HepG2 (cell line): ENCODE measurements around the gene RASD1.

Experiments used
- GTF2F1 ChIP-seq: fragments of 150-350 bp; IDR thresholded peaks from 2 replicates; pipeline ENCODE4 v1.6.1; 2014; ENCODE audit warnings: low read length
- KDM5A ChIP-seq: fragments of 200-600 bp; sonication (generic); IDR thresholded peaks from 2 replicates; pipeline ENCODE4 v1.7.0; 2018; ENCODE audit warnings: antibody characterized with exemption, mild to moderate bottlenecking, low read length, borderline replicate concordance
- KLF13 ChIP-seq: sonication (generic); formaldehyde crosslinking; IDR thresholded peaks from 2 replicates; pipeline ENCODE4 v1.4.0; 2020; ENCODE audit warnings: mild to moderate bottlenecking, missing genetic modification reagents
- POLR2AphosphoS5 ChIP-seq: IDR thresholded peaks from 2 replicates; pipeline ENCODE4 v1.6.1; 2012; ENCODE audit warnings: low read depth, low read length
- RELA ChIP-seq: sonication (generic); formaldehyde crosslinking; IDR thresholded peaks from 2 replicates; pipeline ENCODE4 v1.4.0; 2020; ENCODE audit warnings: missing genetic modification reagents
- SIN3A ChIP-seq: IDR thresholded peaks from 2 replicates; pipeline ENCODE4 v1.6.1; 2011; ENCODE audit warnings: low read depth, mild to moderate bottlenecking, control low read depth, low read length, borderline replicate concordance
- SMC3 ChIP-seq: IDR thresholded peaks from 2 replicates; pipeline ENCODE4 v1.6.1; 2011; ENCODE audit warnings: low read length, improper control_type of control experiment
- STAT6 ChIP-seq: sonication (generic); formaldehyde crosslinking; IDR thresholded peaks from 2 replicates; pipeline ENCODE4 v1.4.0; 2020; ENCODE audit warnings: missing genetic modification reagents, mild to moderate bottlenecking, borderline replicate concordance
- ZSCAN22 ChIP-seq: sonication (generic); formaldehyde crosslinking; IDR thresholded peaks from 2 replicates; pipeline ENCODE4 v1.4.0; 2020; ENCODE audit warnings: mild to moderate bottlenecking, missing genetic modification reagents

DNA sequence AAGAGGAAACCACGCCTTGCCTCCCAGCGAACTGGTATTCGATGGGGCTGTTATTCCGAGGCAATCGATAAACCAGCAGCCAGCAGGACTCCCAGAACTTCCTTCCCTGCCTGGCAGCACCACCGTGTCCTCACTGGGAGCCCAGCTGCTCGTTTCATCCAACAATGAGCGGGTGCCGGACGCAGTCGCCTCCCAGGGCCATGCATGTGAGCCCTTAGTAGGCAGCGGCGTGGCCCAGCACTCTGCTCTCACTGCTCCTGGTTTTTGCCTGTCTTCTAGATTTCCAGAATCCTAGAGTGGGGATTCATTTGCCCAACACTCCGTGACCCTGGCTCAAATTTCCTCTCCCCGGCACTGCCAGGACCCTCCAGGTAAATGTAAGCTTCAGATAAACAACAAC lies 29.1 kb upstream of the RASD1 start:
- no peak for TF ChIP-seq POLR2AphosphoS5
- no peak for TF ChIP-seq KLF13 (CRISPR knock-in tag)
- no peak for TF ChIP-seq SIN3A
- no peak for TF ChIP-seq GTF2F1
- no peak for TF ChIP-seq RELA
- TF ChIP-seq KDM5A: no peak
- no peak for TF ChIP-seq STAT6 (CRISPR knock-in tag)
- no peak for TF ChIP-seq ZSCAN22 (CRISPR knock-in tag)
- TF ChIP-seq SMC3: no peak
